HG03159 (cell line): ENCODE data around the gene PHKA1.
"Not testable (repeated sequence)": the region's sequence is repeated elsewhere in the genome, so short reads cannot be mapped to it uniquely, and the experiment has no call there.

Source experiments
- ATAC-seq: cut with Tn5 transposase; IDR thresholded peaks from one replicate; pipeline ENCODE4 v1.9.1; 2021; ENCODE audit warnings: mild to moderate bottlenecking, moderate library complexity; ENCODE audit not compliant: unreplicated experiment

The PHKA1 gene

DNA sequence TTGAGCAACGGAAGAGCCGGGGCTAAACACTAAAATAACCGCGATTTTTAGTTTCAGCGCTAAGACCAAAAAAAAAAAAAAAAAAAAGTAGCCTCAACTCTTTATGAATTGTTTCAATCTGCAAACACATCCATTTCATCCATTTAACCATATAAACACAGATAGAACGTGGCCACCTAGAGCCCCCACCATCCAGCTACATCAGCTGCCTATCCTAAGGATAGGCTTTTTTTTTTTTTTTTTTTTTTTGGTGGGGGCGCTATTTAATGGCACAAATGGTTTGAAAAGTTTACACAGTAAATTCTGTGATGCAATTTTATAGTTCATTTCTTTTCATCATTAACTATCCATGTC, 141.0 kb downstream of the PHKA1 start:
- peak; percentile 25 for ATAC-seq

DNA sequence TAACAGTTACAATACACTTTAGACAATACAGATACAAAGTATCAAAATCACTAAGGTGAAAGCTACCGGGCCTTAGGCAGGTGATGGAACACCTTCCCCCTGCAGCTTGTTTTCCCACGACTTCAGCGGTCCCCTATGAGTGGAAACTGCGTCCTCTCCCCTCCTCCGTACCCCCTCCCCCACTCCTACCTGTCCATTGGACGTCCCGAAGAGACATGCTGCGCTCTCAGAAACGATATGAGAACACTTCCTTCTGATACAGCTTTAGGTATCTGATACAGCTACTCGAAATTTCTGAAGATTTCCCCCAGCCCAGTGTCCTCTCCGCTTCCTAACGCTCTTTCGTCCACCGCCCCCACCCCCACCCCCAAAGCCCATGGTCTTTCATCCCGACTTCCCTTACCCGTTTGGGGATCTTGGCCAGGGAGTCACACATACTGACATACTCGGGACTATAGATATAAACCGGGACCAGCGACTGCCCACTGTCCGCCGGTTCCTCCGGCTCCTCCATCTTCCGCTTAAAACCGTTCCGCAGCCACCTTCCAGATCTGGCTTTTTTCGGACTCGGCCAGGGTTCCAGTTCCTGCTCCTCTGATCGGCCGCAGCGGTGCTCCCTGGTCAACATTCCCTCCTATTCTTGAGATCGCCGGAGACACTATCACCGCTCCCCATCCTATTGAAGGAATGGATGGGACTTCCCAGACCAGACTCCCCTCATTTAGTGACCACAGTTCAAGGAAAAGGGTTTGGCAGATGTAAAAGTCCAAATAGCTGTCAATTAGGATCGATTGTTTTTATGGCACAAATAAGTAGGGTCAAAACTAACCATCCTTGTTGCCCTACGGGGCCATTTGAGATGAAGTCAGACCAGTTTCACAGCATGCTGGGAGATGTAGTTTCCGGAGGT, 141.6 kb downstream of the PHKA1 start, which contains the start of gene HDAC8:
HDAC8 (minus strand) TSS at position 596 of the 910 bp plus-strand sequence; CDS start at position 514, 82 bp downstream.
- peak; percentile 93 for ATAC-seq

DNA sequence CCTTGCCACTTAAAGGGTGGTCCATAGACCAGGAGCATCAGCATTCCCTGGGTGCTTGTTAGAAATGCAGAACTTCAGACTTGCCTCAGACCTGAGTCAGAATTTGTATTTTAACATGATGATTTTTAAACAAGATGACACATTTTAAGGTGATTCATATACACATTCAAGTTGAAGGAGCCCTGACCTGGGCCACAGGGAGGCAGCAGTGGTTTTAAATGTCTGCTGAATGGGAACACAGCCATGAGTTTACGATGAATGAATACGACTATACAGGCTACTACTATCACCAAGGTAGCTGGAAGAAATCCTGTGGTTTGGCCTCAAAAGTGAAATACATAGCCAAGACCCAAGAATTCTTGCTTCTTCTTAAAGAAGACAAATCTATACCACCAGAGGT, 144.3 kb downstream of the PHKA1 start:
- no peak for ATAC-seq

DNA sequence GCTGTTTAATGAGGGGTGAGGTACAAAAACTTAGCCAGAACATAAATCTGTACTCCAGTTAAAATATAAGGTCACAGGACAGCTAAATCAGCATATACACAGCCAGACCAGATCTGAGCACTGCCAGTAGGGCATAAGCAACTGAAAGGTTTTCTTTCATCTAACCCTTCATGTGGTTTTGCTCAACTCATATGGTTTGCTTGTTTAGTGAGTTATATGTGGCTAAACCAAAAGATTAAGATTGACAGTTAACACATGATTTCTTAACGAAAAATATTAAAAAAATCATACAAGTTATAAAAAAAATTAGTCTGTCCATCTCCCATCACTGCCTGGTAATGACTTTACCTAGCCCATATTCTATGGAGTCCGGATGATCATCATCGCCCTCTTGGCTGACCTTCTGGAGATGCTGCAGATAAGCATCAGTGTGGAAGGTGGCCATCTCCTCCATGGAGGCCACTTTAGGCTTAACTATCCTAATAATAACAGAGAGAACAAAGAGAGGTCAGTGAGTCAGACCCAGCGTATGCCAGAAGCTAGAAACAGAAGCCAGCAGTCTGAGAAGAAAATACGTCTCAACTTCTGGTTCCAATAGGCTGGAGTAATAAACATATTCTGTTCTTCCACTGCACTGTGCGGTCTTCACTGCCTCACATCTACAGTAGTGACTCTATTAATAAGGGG, 145.6 kb downstream of the PHKA1 start:
- no peak for ATAC-seq

DNA sequence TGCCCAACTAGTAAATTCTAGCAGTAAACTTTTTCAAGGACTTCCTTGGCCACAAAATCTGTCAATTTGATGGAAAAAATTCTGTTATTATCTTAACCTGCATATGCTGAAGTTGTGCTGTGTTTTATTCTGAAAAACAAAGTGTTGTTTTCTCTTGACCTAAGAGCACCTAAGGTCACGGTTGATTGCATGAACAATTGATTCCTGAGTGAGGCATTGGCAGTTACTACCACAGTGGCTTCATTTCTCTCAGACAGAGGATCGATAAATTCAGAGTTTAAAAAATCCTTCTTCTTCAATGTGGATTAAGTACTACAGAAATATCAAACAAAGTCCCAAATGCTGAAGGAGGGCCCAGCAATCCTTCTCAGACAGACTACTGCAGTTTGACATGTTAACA, 147.7 kb downstream of the PHKA1 start:
- ATAC-seq: no peak

DNA sequence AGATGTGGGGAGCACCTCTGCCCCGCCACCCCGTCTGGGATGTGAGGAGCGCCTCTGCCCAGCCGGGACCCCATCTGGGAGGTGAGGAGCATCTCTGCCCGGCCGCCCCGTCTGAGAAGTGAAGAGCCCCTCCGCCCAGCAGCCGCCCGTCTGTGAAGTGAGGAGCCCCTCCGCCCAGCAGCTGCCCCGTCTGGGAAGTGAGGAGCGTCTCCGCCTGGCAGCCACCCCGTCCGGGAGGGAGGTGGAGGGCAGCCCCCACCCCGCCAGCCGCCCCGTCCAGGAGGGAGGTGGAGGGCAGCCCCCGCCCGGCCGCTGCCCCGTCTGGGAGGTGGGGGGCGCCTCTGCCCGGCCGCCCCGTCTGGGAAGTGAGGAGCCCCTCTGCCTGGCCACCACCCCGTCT, 154.5 kb downstream of the PHKA1 start:
- ATAC-seq: not testable (repeated sequence)

DNA sequence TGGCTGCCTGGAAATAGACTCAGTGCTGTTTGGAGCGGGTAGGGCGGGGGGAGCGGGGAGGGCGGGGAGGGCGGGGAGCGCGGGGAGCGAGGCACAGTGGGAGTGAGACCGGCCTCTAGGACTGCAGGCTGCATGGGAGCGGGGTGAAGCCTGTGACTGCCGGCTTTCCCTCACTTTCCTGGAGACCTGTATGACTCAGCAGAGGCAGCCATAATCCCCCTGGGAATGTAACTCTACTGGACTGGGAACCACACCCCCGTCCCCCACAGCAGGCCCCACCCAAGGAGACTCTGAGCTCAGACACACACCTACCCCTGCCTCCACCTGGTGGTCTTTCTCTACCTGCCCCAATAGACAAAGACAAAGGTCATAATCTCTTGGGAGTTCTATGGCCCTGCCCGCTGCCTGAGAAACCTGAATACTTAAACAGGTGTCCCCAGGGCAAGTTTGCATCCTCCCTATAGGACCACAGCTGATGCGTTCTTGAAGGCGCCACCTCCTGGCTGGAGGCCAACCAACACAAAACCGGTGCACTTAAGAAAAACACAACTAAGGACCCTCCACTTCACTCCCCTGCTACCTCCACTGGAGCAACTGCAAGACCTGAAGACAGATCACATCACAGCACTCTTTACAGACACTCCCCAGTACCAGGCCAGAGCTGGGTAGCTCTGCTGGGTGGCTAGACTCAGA, 159.5 kb downstream of the PHKA1 start:
- no peak for ATAC-seq

DNA sequence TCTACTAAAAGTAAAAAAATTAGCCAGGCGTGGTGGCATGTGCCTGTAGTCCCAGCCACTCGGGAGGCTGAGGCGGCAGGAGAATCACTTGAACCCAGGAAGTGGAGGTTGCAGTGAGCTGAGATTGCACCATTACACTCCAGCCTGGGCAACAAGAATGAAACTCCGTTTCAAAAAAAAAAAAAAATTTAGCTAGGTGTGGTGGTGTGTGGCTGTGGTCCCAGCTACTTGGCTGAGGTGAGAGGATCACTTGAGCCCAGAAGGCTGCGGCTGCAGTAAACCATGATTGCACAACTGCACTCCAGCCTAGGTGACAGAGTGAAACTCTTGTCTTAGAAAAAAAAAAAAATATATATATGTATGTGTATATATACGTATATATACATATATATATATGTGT, 161.7 kb downstream of the PHKA1 start:
- not testable (repeated sequence) for ATAC-seq

DNA sequence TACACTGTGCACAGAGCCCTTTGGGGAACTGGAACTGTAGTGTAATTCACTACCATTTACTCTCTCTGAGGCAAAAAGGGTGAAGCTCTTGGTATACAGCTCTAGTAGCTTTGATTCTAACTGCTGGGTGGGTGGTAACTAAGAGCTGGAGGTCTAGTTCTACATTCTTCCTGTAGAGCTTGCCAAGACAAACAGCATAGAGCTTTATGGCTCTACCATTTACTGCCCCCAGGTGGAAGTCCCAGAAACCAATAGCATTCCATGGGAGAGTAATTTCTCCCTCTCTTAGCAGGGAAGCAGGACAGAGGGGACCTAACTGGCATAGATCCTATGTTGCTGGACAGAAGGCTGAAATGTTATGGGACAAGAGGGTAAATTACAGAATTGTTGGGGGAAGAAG, 168.1 kb downstream of the PHKA1 start:
- no peak for ATAC-seq

DNA sequence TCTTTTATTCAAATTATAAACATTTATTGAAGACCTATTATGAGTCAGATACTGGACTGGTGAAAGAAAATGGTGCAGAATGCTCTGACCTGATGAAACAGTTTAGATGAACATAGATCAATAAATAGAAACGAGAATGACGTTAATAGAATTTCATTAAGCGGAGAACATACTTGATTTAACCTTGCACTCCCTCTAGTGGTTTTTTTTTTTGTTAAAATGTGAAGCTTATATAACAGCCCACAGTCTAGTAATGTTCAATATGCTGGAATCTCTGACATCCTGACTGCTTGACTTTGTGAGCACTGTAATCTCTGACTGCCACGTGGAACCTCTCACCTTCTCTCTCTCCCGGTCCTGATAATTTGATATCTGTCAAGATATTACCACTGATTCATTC, 173.8 kb downstream of the PHKA1 start:
- no peak for ATAC-seq

DNA sequence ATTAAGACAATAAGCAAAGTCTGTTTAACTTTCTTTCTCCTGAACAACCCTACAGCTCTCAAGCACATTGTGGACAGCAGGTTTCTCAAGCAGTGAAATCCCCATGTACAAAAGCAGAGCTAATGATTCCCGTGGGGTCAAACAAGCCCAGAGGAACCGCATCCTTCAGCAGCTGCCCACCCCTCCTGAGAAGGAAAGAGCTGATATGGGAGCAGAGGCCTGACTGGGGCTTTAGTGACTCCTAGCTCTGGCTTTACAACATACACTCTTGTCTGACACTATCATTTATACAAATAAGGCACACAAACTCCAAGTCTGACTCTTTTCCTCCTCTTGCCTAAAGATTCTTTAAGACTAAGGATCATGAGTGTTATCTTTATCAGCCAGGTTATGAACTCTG, 174.3 kb downstream of the PHKA1 start:
- no peak for ATAC-seq

DNA sequence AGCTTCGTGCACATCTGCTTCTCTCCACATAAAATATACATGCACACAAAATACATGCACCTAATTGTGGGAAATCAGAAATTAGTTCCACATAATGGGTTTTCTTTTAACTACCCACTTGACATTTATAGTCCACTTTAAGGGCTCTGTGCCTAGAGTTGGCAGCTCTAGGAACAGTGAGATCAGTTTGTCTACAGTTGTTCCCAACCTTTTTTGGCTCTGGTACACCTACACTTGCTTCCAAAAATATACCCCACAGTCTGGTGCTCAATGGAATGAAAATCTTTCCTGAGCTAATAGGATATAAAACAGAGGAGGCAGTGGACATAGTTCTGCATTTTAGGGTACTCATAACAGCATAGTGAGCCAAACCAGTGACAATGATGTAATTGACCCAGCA, 177.6 kb downstream of the PHKA1 start:
- ATAC-seq: no peak

DNA sequence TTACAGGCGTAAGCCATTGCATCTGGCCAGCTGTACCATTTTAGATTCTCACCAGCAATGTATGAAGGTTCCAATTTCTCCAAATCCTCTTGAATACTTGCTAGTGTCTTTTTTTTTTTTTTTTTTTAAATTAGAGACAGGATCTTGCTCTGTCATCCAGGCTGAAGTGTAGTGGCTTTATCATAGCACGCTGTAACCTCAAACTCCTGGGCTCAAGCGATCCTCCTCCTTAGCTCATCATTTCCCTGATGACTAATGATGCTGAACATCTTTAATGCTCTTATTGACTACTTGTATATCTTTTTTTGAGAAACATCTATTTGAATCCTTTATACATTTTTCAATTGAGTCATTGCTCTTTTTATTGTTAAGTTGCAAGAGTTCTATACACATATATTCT, 181.7 kb downstream of the PHKA1 start:
- no peak for ATAC-seq
